Epithelial cell of prostate (primary cell): ENCODE results near the gene IDE.
"Not testable (repeated sequence)": the region's sequence is repeated elsewhere in the genome, so short reads cannot be mapped to it uniquely, and the experiment has no call there.

Experiments used
- DNase-seq: peaks from one replicate; pipeline ENCODE4 v3.0.0-alpha.2; 2011; ENCODE audit warnings: low read depth, low spot score
- H3K27ac ChIP-seq: fragments of 450-650 bp; 2 replicates; pipeline ENCODE4 v1.5.1; 2017; ENCODE audit warnings: mild to moderate bottlenecking

The IDE gene

DNA sequence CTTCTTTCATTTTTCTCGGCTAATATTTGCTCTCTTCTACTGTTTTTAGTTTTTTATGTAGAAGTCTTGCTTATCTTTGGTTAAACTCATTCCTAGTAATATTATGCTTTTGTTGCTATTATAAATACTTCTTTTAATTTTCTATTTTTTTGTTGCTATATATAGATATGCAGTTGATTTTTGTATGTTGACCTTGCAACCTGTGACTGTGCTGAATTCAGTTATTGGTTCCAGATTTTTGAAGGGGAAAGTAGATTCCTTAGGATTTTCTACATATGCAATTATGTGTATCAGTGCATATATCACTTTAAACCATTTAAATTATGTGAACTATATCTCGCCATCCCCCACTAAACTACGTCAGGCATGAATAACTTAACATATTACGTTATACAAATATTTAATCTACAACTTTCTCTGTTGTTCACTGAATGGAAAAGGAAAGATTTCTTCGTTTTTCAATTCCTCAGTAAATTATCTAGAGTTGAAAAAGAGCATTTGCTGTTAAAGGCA, 71.5 kb downstream of the IDE start:
- no peak for DNase-seq
- no peak overlapping the region for H3K27ac ChIP-seq

DNA sequence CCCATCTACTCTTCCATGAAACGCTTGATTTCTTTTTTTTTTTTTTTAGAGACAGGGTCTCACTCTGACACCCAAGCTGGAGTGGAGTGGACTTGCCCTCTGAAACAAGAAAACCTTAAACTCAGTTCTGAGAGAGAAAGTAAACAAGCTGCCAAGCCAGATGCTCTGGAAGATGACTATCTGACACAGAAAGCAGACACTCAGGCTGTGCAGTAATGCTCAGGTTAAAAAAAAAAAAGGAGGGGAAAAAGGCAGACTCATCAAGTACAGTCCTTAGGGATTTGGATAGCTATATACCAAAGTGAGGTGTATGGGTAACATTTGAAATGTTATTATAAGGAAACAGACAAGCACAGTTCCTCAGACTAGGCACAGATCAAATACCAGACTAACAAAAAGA, 80.5 kb downstream of the IDE start:
- no peak for DNase-seq
- no peak overlapping the region for H3K27ac ChIP-seq

DNA sequence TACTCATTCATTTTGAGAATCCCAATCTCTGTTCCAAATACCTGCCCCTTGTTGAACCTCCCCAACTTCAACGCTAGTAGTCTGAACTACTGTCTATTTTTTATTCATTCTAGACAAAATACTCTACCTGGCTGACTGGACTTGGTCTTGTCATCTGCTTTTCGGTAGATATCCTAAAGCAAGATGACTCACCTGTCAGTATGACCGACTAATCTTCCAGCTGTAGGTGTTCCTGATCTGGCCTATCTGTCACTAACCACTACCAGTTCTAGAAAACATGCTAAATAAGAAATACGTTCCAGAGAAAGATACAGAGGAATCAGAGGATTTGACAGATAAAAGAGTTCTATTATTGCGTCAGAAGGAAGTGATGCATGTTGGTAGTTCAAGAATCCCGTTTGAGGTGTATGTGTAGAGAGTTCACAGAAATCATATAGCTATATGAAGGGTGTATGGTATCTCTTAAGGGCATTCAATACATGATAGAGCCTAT, 81.1 kb downstream of the IDE start:
- no peak overlapping the region for H3K27ac ChIP-seq
- no peak for DNase-seq

DNA sequence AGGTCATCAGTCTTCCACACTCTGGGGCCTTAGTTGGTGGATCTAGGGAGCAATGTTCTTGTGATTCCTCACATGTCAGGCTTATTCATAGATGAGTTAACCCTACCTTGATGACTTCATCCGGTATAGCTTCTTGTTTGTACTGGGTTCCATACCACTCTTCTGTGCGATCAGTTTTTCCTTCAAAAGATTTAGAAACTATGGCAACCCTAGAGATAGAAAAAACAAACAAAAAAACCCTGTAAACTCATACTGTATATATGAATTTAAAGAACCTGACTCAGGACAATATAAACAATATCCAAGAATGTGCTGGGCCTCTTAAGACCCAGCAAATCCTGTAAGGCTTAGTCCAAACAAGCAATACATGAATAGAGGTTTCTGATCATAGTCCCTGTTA, 83.5 kb downstream of the IDE start:
- DNase-seq = no peak
- H3K27ac ChIP-seq = no peak overlapping the region

DNA sequence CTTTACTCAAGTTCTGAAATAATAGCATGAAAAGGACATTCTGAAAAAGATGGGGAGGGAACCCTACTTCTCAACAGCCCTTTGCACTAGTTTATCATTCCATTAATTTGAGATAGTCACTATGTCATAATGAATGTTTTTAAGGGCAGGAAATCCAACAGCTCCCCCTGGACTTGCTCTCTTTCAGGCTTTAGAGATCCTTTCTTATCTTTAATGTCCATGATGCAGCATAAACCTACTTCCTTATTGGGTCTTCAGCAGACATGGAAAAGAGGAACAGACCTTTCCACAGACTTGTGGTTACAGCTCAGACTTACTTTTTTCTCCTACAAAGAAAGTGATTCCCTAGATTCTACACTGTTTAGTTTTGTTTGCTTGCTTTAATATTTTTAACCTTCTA, 87.3 kb downstream of the IDE start:
- H3K27ac ChIP-seq = no peak overlapping the region
- no peak for DNase-seq

DNA sequence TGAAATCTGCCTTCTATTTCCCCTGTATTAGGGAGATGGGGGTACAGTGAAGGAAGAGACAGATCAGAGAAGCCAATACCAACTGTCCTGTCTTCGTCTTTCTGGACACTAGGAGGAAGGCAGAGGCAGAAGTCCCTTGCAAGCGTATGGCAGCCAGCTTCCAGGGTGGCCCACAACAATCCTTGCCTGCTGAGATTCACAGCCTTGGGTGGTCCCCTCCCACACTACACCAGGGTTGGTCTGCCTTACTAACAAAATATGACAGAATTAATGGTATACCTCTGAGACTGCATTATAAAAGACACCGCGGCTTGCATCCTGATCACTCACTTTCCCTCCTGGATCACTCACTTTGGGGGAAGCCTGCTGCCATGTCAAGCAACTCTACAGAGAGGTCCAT, 90.4 kb downstream of the IDE start:
- DNase-seq = no peak
- H3K27ac ChIP-seq = no peak overlapping the region

DNA sequence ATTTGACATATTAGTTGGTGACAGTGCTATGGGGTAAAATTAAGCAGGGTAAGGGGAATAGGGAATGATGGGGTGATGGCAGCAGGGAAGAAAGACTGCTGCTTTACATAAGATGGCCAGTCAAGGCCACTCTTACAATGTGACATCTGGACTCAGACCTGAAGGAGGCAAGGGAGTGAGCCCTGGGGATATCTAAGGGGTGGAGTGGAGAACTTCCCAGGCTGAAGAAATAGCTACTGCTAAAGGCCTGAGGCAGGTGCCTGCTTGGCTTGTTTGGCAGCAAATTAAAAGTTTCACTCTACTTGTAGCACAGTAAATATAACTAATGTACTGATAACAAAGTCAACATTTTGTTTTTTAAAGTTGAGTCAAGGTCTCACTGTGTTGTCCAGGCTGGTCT, 93.5 kb downstream of the IDE start:
- no peak overlapping the region for H3K27ac ChIP-seq
- DNase-seq = no peak

DNA sequence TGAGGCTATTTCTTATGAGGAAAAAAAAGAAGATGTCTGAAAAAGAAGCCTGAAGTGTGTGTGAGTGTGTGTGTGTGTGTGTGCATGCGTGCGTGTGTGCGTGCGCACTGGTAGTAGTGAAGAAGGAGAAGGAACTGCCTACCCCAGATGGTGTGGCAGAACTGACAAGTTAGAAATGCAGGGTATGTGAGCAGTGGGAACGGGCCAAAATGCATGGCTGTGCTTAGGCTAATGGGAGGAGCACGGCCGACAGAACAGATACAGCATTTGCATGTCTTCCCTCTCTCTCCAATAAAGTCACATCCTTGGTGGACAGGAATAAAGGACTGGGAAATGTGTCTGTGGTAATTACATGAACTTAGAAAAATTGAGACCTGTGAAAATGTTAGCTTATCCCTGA, 94.3 kb downstream of the IDE start:
- DNase-seq = no peak
- H3K27ac ChIP-seq = no peak overlapping the region

DNA sequence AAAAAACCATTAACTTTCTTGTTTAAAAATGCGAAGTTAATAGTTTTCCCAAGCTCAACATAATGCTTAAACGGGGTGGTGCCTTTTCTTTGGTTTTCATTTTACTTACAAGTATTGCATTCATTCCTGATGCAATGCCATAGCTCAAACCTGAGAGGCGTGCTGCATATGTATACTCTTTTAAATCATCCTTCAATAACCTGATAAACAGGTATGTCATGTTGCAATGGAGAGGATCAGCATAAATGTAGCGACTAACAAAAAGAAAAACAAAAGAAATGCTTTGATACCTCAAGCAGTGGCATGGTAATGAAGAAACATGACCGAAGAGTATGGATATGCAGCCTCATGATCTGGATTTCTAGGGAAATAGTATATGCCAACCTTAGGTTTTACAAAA, 95.4 kb downstream of the IDE start:
- no peak overlapping the region for H3K27ac ChIP-seq

DNA sequence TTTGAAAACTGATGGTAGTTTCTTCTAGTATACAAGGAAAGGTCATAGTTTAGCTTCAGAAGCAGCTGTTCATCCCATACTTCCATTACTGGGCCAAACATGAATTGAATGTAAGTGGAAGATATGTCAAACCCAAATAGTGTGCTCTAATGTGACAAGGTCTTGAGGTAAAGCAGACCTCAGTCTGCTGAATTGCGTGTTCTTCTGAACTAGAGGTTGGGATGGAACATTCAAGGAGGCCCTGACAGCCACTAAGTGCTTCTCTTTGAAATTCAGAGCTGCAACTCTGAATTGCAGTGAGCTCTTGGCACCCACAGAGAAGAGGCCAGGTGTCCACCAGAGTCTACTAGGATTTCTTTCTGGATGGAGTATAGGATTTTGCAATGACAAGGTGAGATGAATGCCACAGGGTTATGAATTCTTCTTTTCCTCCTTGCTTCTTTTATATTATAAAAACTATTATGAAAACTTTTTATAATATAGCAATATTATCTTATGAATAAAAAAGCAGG, 98.5 kb downstream of the IDE start:
- DNase-seq = no peak
- no peak overlapping the region for H3K27ac ChIP-seq

More for the DNA sequence above, 95.4 kb downstream of the IDE start:
- no peak for DNase-seq

DNA sequence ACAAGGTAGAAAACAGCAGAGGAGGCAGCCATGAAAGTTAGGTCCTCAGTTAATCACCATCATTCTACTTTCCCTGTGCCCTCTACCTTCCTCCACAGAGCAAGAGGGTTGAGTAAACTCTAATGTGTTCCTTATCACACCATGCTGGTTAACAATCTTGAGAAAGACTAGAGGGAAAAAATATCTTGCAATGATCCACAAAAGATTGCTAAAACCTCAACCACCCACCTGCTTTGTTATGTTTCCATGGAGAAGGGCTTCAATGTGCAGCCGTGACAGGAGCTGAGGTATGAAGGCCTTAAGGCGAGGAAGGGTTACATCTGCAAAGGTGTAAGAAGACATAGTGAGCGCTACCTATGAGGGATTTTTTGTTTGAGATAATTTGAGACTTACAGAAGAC, 103.9 kb downstream of the IDE start:
- H3K27ac ChIP-seq = no peak overlapping the region
- DNase-seq = no peak

DNA sequence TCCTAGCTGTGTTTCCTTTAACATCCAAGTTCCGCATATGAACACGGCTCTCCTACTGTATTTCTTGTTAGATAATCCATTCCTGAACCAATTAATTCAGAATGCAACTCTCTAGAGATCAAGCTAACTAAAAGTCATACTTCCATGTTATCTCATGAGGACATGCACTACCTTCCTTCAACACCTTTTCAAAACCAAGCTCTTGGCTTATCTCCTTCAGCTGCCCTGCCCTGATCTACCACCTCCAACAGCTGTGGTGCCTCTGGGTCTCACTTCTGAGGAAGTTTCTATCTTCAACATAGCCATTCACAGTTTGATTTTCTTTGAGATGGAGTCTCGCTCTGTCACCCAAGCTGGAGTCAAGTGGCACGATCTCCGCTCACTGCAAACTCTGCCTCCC, 109.5 kb downstream of the IDE start:
- no peak overlapping the region for H3K27ac ChIP-seq
- no peak for DNase-seq

DNA sequence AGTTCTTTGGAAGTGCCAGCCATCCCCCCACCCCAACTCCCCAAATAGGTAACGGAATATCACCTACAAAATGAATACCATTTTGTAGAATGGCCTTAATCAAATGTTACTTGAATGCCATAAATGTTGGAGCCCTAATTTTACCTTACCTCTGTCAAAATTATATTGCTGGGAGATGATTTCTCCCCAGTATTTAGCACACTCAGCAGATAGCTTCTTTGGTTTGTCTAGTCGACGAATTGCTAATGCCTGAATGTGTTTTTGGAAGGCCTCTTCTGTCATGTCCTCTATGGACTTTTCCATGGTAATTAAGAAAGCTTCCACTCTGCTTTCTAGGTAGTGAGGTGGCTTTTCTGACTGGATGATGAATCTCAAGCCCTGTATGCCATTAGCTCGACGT, 110.3 kb downstream of the IDE start:
- H3K27ac ChIP-seq = no peak overlapping the region
- DNase-seq = no peak

DNA sequence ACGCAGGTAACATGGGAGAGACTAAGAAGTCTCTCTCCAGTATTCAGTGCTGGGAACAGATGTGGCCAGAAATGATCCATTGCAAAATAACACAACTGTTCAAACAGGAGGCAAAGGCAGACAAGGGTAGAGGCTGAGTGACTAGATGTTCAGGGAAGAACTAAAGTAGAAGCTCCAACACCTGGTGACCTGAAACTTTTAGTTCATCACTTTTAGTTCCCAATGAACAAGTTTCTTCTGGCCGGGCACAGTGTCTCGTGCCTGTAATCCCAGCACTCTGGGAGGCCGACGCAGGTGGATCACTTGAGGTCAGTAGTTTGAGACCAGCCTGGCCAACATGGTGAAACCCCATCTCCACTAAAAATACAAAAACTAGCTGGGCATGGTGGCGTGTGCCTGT, 118.9 kb downstream of the IDE start:
- not testable (repeated sequence) for DNase-seq, H3K27ac ChIP-seq

DNA sequence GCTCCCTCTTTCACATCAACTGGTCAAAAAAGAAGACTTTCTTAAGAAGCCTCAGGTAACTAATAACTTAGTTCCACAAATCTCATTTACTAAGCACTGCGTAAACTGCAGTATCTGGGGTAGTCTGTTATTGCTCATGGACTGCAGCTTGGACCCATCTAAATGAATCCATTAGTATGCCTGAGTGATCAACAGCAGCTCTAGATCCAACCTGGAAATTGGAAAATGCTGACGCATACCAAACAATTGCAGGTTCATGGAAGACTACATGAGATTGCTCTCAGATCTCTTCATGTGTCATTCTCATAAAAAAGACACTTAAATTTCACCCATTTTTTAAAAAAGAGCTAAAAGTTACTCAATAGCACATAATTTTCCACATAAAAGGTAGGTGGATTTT, 121.6 kb downstream of the IDE start:
- no peak overlapping the region for H3K27ac ChIP-seq
- DNase-seq = no peak

DNA sequence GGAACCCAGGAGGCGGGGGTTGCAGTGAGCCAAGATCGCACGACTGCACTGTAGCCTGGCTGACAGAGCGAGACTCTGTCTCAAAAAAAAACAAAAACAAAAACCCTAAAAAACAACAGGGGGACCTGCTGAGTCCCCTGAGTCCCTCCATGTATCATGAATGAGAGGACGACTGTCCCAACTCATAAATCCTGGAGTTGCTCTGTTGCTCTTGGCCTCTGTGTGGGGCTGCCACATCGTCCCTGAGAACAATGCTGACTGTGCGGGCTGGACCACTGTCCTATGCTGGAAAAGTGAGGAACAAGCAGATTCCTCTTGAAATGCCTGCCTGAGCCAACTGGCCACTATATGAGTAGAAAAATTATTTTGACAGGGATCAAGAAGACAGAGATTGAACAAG, 122.5 kb downstream of the IDE start:
- DNase-seq = no peak
- H3K27ac ChIP-seq = no peak overlapping the region

DNA sequence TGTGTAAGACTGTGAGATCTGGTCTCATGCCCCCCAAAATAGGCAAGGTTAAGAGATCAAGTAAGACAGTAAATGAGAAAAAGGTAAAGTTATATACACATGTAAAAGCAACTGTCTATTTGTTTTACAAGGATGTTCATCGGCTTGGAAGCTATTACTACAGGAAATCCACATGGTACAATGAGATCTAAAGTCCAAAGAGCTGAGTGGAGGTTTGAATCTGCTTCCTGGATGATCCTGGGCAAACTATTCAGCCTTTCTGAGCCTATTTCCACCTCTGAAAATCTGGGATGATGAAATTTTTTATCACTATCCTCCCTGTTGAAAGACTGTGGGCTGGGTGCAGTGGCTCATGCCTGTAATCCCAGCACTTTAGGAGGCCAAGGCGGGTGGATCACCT, 123.0 kb downstream of the IDE start:
- no peak overlapping the region for H3K27ac ChIP-seq
- DNase-seq = no peak

DNA sequence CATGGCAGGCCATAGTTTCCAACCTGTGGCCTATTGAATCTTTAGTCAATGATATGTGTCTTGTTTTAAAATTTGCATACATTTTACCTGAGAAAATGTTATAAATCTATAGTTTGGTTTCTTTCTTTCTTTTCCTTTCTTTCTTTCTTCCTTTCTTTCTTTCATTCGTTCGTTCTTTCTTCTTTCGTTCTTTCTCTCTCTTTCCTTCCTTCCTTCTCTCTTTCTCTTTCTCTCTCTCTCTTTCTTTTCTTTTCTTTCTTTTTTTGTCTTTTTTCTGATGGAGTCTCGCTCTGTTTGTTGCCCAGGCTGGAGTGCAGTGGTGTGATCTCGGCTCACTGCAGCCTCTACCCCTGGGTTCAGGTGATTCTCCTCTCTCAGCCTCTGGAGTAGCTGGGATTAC, 133.3 kb downstream of the IDE start:
- no peak for DNase-seq
- H3K27ac ChIP-seq = no peak overlapping the region

DNA sequence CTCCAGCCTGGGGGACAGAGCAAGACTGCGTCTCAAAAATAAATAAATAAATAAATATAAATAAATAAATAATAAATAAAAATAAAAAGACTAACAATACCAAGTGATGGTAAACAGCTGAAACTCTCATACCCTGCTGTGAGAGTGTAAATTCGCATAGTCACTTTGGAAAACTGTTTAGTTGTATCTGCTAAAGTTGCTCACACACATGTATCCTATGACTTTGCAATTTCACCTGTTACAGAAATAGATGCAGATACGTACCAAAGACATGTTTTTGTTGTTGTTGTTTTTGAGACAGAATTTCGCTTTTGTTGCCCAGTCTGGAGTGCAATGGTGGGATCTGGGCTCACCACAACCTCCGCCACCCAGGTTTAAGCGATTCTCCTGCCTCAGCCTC, 135.7 kb downstream of the IDE start:
- H3K27ac ChIP-seq = no peak overlapping the region
- DNase-seq = no peak

DNA sequence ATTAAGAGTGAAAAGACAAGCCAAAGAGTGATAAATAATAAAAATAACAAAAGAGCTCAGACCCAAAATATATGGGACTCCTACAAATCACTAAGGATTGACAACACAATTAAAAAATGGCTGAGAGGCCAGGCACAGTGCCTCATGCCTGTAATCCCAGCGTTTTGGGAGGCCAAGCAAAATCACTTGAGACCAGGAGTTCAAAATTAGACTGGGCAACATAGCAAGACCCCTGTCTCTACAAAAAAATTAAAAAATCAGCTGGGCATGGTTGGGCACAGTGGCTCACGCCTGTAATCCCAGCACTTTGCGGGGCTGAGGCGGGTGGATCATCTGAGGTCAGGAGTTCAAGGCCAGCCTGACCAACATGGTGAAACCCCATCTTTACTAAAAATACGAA, 137.3 kb downstream of the IDE start:
- no peak for DNase-seq
- H3K27ac ChIP-seq = no peak overlapping the region

DNA sequence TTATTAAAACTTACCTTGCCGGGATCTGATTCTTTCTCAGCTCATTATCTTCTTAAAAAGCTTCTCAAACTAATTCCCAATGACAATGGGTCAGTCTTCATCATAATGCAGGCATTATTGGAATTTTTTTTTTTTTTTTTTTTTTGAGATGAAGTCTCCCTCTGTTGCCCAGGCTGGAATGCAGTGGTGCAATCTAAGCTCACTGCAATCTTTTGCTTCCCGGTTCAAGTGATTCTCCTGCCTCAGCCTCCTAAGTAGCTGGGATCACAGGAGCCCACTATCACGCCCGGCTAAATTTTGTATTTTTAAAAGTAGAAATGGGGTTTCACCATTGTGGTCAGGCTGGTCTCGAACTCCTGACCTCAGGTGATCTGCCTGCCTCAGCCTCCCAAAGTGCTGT, 137.8 kb downstream of the IDE start:
- not testable (repeated sequence) for H3K27ac ChIP-seq, DNase-seq

DNA sequence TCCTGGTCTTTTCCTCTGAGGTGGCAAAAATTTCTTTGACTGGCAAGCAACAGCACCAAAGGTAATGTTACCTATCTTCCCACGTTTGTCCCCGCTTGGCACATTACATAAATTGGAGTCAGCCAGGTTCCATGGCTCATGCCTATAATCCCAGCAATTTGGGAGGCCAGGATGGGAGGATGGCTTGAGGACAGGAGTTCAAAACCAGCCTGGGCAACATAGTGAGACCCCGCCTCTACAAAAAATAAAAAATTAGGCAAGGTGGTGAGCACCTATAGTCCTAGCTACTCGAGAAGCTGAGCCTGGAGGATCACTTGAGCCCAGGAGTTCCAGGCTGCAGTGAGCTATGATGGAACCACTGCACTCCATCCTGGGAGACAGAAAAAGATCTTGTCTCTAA, 139.5 kb downstream of the IDE start:
- no peak for DNase-seq

DNA sequence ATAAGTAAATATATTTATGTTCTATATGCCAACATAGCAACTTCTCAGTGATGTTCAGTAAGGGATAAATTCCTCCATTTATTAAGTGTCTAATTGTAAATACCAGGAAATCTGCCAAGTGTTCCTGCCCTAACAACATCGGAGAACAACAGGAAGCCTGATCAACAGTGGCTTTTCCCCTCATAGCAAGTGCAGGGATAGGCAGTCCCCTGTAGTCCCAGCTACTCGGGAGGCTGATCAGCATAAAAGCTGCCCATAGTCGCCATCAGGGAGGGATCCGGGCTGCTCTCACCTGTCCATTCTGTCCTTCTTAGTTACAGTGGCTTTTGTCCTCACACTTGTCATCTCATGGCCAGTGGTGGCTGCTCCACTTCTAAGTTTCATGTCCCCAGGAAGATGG, 141.3 kb downstream of the IDE start:
- DNase-seq = no peak
- H3K27ac ChIP-seq = no peak overlapping the region

More for the DNA sequence above, 139.5 kb downstream of the IDE start:
- H3K27ac ChIP-seq = no peak overlapping the region
